ENCODE data around the gene NKD1. TPM values are rescaled to one million over a fixed set of nuclear protein-coding genes. Genes with fewer than 3 reads are reported as not detected.
A peak's percentile ranks its signal among the peaks of the same experiment; 100 is the strongest.

The NKD1 gene
- total RNA-seq, 4 donors from 2014 or later = 3.5 to 48.1 (median 8.9) TPM

GRCh38 chr16:50570354-50570753 lies 22.2 kb downstream of the NKD1 start:
- Histone ChIP-seq H3K4me1 (peaks cover 0 to 19% of the 10 kb centered on the region in 2 donors), H3K36me3 (no peaks in the 10 kb centered on the region), H3K4me3 (no peak overlapping the region), H3K27ac (no peak overlapping the region), H3K9me3 (no peaks in the 10 kb centered on the region), H3K27me3 (no peaks in the 10 kb centered on the region)
- DNase-seq = no peak
- TF ChIP-seq POLR2A (IDR thresholded peaks at IDR 0.05) (no peak), CTCF (IDR thresholded peaks at IDR 0.05) (no peak)
- intact Hi-C loops (cut with DNase I; ENCODE audit: low total_unique reads) = no loop called here

DNA sequence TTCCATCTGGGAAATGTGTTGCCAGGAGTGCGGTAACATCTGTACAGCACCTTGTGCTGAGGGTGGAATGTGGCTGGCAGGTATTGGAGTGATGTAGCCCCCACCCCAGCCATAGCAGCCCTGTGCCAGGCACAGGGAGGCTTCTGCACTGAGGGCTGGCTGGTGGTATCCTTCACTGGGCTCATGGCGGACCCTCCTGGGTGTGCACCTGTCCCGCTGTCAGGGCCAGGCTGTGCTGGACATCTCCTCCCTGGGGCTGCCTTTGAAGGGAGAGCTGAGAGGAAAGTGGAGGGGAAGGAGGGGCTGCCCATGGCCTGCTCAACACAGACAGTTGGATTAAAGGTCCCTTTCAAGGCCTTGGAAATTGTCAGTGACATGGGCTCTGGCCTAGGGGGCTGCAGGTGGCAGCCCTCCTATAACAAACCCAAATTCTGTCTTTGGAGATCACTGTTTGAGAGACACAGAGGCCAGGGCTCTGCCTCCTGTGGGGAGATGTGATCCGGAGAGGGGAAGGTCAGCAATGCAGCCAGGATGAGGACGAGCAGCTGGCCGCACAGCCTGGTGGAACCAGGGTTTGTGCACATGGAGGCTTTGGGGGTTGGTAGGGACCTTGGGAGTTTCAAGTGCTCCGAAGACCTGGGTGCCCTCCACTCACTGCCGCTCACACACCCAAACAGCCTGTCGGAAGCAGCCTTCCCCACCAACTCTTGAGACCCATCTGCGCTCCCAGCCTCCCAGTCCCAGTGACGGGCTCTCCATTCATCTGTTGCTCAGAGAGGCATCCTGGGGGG lies 22.8 kb downstream of the NKD1 start:
- intact Hi-C loops (cut with DNase I; ENCODE audit: low total_unique reads) = no loop called here
- Histone ChIP-seq H3K9me3 (no peaks in the 10 kb centered on the region), H3K27ac (no peak overlapping the region), H3K4me1 (peaks cover 0 to 19% of the 10 kb centered on the region in 2 donors), H3K36me3 (no peaks in the 10 kb centered on the region), H3K27me3 (no peaks in the 10 kb centered on the region), H3K4me3 (no peak overlapping the region)
- DNase-seq = no peak
- TF ChIP-seq CTCF (IDR thresholded peaks at IDR 0.05) (no peak), POLR2A (IDR thresholded peaks at IDR 0.05) (no peak)

GRCh38 chr16:50571786-50572185 lies 23.6 kb downstream of the NKD1 start:
- TF ChIP-seq CTCF (IDR thresholded peaks at IDR 0.05) (no peak), POLR2A (IDR thresholded peaks at IDR 0.05) (no peak)

GRCh38 chr16:50572700-50573099 lies 24.5 kb downstream of the NKD1 start:
- no peak for DNase-seq
- no peak overlapping the region for H3K4me3 ChIP-seq
- H3K27ac ChIP-seq = peak overlapping the region; percentile 33 to 86
- intact Hi-C loops (cut with DNase I; ENCODE audit: low total_unique reads) = no loop called here
- TF ChIP-seq POLR2A (IDR thresholded peaks at IDR 0.05) (no peak), CTCF (IDR thresholded peaks at IDR 0.05) (no peak)
- peaks cover 0 to 19% of the 10 kb centered on the region in 2 donors for H3K4me1 ChIP-seq
- no peaks in the 10 kb centered on the region for H3K36me3 ChIP-seq
- no peaks in the 10 kb centered on the region for H3K27me3 ChIP-seq
- H3K9me3 ChIP-seq = no peaks in the 10 kb centered on the region

More at GRCh38 chr16:50571786-50572185, 23.6 kb downstream of the NKD1 start:
- no peaks in the 10 kb centered on the region for H3K36me3 ChIP-seq
- DNase-seq = no peak
- no peak overlapping the region for H3K27ac ChIP-seq
- H3K4me1 ChIP-seq = peaks cover 0 to 19% of the 10 kb centered on the region in 2 donors
- no peak overlapping the region for H3K4me3 ChIP-seq
- intact Hi-C loops (cut with DNase I; ENCODE audit: low total_unique reads) = no loop called here
- H3K27me3 ChIP-seq = no peaks in the 10 kb centered on the region
- H3K9me3 ChIP-seq = no peaks in the 10 kb centered on the region

GRCh38 chr16:50573279-50573678 lies 25.1 kb downstream of the NKD1 start:
- no peaks in the 10 kb centered on the region for H3K36me3 ChIP-seq
- peak overlapping the region; percentile 81 to 86 for H3K27ac ChIP-seq
- intact Hi-C loops (cut with DNase I; ENCODE audit: low total_unique reads) = no loop called here
- peaks cover 0 to 19% of the 10 kb centered on the region in 2 donors for H3K4me1 ChIP-seq
- H3K9me3 ChIP-seq = no peaks in the 10 kb centered on the region
- DNase-seq = no peak
- no peak overlapping the region for H3K4me3 ChIP-seq
- no peaks in the 10 kb centered on the region for H3K27me3 ChIP-seq
- TF ChIP-seq POLR2A (IDR thresholded peaks at IDR 0.05) = no peak

All from uterus (tissue), 4 donors.